GM12891 (cell line): ENCODE data around the gene ERVW-1.
"Not testable (repeated sequence)": the region's sequence is repeated elsewhere in the genome, so short reads cannot be mapped to it uniquely, and the experiment has no call there.

Source experiments
- DNase-seq: peaks from one replicate; pipeline ENCODE4 v3.0.0; 2011; ENCODE audit warnings: low spot score; ENCODE audit not compliant: insufficient read length
- FAIRE-seq: peaks from 2 replicates; lab custom pipeline; 2011; peaks lifted over from hg19 to GRCh38; lab: Jason Lieb, UNC
- PAX5 ChIP-seq: IDR thresholded peaks from 2 replicates; pipeline ENCODE4 v1.6.1; 2011; ENCODE audit warnings: low read length, moderate library complexity, mild to moderate bottlenecking; ENCODE audit not compliant: insufficient read depth, severe bottlenecking
- POLR2A ChIP-seq: IDR thresholded peaks from 2 replicates; pipeline ENCODE4 v1.6.1; 2011; ENCODE audit warnings: low read depth, low read length, control low read depth
- POLR2AphosphoS5 ChIP-seq: IDR thresholded peaks from 2 replicates; pipeline ENCODE4 v1.6.1; 2011; ENCODE audit warnings: low read depth, low read length, control low read depth
- POU2F2 ChIP-seq: IDR thresholded peaks from 2 replicates; pipeline ENCODE4 v1.6.1; 2011; ENCODE audit warnings: low read depth, mild to moderate bottlenecking, control low read depth, low read length, moderate library complexity
- SPI1 ChIP-seq: IDR thresholded peaks from 2 replicates; pipeline ENCODE4 v1.6.1; 2011; ENCODE audit warnings: low read depth, low read length, control low read depth
- TAF1 ChIP-seq: IDR thresholded peaks from 2 replicates; pipeline ENCODE4 v1.6.1; 2011; ENCODE audit warnings: low read depth, low read length, control low read depth

The ERVW-1 gene

DNA sequence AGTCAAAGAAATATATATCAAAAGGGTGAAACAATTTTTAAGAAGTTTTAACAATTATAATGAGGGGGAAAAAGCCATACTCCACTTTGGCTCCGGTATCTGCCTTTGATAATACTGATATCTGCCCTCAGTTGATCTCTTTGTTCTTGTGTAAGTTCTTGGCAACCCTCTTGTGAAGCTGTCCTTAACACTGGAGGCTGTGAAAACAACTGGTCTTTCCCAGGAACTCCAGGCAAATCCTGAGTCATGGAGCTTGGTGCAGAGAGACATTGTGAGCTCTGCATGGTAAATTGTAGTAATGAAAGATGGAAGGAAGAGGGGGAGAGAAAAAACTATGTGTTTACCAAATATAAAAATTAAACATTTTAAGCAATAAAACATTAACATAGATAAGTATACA, 11.9 kb upstream of the ERVW-1 start:
- TF ChIP-seq TAF1 (no peak), SPI1 (no peak), POLR2A (no peak), PAX5 (no peak), POU2F2 (no peak), POLR2AphosphoS5 (no peak)
- FAIRE-seq (no peak), DNase-seq (no peak)

DNA sequence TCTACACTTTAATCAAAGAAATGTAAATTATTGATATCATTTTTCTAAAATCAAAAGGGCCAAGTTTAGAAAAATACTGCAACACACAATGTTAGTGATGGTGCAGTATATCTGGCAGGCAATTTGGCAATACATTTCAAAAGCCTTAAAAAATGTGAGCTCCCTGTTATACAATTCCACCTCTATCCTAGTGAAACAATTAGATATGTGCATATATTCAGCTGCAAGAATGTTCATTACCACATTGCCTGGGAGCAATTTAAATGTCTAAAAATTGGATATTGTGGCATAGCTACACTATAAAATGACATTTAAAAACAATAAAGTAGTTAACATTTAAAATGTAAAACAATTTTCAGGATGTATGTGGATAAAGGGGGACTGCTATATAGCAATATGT, 10.1 kb upstream of the ERVW-1 start:
- no peak for DNase-seq
- FAIRE-seq = no peak
- no peak for TF ChIP-seq TAF1
- no peak for TF ChIP-seq PAX5
- TF ChIP-seq POU2F2 = no peak
- no peak for TF ChIP-seq SPI1
- no peak for TF ChIP-seq POLR2A
- no peak for TF ChIP-seq POLR2AphosphoS5

DNA sequence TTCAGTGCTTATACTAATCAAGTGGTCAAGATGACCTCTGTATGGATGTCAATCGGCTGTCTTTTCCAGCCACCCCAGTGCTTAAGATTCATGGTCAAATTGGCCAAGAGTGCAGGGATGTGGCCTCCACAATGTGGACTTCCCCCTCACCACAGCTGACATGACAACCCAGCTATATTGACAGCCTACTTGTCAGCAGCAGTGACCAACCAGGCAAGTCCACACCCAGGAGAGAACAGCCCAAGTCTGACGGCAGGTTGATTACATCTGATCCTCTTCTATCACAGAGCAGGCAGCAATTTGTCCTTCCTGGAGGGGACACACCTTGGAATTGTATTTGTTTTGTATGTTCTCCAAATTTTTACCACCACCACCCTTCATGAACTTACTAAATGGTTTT, 8.2 kb upstream of the ERVW-1 start:
- TF ChIP-seq POU2F2 (no peak), TAF1 (no peak), PAX5 (no peak), SPI1 (no peak), POLR2A (no peak), POLR2AphosphoS5 (no peak)
- DNase-seq (no peak), FAIRE-seq (no peak)

DNA sequence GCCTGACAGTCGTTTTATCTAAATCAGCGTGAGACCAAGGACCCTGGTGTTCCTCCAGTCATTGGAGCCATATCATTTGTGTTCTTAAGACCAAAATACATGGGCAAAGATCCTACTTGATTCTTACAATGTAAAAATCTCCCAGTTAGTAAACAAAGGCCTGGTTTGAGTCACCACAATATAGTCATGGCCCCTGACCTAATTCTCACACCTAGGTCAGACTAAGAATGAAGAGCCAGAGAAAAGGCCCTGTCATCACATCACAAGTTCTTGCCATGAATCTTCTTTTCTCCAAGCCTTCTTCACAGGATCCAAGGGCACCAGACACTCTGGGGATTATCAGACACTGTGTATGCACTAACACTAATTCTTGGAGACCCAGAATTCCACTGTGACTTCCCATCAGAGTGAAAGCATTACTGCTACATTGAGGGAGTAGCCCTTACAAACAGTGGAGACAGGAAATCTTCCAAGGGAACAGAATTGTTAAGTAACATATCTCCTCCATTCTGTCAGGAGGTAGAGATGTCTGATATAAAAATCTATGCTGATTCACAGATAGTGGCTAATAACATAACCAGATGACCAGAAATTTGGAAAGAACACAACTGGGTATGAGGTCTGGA, 7.6 kb upstream of the ERVW-1 start:
- no peak for TF ChIP-seq POLR2A
- no peak for TF ChIP-seq POU2F2
- FAIRE-seq (no peak), DNase-seq (no peak)

DNA sequence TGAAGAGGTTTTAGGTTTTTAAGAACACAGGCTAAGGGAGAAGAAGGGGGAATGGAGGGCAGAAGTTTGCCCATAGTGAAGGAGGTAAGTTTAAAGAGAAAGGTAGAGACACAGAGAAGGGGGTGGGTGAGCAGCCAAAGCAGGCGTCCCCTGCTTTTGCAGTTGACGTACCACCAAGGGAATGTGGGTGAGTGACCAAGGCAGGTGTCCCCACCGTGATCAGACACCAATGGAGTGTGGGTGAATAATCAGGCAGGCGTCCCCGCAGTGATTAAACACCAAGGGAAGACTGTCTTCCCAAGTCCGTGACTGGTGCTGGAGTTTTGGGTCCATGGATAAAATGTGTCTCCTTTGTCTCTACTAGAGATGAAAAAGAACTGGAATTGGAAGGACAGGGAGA, 6.5 kb upstream of the ERVW-1 start:
- FAIRE-seq, DNase-seq: not testable (repeated sequence)

DNA sequence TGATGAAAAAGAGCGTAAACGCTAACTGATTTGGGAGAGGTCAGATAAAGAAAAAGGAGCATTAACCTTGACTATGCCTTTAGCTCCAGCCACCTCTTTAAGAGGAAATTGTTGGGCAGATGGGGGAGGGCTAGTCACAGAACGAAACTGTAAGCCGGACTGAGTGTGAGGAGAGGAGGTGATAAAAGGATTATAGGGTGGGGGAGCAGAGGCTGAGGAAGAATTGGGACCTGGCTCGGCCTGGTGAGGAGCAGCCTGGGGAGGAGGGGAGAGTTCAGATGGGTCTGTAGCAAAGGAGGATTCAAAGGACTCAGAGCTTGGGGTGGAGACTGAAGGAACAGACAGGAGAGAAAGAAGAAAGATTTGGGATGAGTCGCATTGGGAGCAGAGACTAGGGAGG, 5.9 kb upstream of the ERVW-1 start:
- FAIRE-seq, DNase-seq: not testable (repeated sequence)

DNA sequence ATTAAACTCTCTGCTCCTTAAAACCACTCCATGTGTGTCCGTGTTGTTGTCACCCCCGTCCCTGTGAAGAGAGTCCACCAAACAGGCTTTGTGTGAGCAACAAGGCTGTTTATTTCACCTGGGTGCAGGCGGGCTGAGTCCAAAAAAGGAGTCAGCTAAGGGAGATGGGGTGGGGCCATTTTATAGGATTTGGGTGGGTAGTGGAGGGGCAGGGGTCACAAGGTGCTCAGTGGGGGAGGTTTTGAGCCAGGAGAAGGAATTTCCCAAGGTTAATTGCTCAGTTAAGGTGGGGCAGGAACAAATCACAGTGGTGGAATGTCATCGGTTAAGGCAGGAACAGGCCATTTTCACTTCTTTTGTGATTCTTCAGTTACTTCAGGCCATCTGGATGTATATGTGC, 1.4 kb upstream of the ERVW-1 start:
- not testable (repeated sequence) for FAIRE-seq, DNase-seq

DNA sequence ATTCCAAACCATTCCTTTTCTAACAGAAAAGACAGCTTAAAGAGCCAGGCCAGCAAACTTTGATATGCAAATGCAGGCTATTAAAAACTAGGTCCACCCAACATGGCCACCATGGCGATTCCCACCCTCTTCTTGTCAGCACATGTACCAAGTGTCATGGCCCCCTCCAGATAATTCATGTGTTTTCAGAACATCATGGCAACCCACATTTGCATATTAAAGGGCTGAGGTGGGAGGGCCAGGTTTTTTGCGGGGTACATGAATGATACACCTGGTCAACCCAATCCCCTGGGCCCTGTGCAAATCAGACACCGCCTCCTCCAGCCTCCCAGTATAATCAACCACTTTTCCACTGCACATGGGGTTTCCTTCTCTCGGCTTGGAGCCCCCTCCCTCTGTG, 965 bp upstream of the ERVW-1 start:
- TF ChIP-seq POLR2AphosphoS5 = no peak
- no peak for TF ChIP-seq PAX5
- TF ChIP-seq POLR2A = no peak
- DNase-seq (no peak), FAIRE-seq (no peak)

DNA sequence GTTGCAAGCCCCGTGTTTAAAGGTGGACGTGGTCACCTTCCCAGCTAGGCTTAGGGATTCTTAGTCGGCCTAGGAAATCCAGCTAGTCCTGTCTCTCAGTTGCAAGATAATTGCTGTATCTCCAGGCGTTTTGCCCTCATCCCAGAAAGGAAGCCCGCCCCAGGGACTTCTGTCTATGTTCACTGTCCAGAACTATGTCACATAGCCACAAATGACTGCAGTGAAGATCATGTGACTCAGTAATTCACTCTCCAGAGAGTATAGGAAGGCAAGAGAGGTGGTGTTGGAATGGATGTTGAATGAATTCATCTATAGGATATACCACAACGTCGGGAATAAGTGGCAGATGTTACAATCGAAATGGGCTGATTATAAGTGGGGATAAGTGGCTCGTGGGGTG, 349 bp upstream of the ERVW-1 start:
- TF ChIP-seq POLR2AphosphoS5 (no peak), POLR2A (no peak), PAX5 (no peak), TAF1 (no peak), POU2F2 (no peak), SPI1 (no peak)
- DNase-seq = no peak
- no peak for FAIRE-seq

DNA sequence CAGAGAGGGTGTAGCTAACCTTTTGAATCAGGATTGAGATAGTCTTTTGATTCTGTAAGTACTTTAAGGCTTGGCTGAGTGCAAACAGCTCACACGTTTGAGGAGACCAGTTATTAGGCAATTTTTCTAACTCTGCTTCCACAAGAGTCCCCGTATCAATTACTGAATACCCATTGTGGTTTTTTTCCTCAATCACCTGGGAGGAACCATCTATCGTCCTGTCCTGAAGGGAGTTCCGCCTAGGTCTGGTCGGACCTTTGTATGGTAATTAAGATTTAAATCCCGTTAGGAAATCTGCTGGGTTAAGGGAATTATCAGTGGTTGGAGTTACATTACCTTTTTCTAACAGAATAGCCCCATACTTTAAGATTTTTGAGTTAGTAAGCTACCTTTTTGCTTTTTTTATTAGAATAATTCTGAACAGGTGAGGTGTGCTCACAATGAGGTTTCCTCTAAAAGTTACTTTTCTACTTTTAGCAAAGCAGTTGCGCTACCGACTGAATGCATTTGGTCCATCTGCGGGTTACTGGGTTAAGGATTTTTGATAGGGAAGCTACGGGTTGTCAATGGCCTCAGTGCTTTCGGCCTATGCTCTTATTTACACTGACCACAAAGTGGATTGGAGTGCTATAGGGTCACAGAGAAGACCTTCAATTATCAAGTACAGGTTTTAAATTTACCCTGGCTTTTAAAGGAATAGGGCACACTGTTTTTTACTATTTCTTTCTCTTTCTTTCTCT, 1.7 kb downstream of the ERVW-1 start:
- FAIRE-seq, DNase-seq: not testable (repeated sequence)

DNA sequence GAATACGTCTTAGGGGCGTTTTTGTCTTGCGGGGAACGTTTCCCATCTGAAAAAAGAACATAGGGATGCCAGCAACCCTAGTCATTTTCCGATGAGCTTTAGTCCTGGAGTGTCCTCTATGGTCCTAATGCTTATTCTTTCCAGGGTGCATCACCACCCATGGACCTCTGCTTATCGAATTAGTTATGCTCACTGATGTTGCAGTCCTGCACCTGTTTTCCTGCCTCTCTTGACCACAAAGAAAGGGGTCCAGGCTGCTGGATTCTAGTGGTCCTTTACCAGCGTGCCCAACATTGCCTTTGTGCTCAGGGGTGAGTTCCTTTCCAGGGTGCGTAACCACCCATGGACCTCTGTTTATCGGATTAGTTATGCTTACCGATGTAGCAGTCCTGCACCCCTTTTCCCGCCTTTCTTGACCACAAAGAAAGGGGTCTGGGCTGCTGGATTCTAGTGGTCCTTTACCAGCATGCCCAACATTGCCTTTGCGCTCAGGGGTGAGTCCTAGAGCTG, 2.4 kb downstream of the ERVW-1 start:
- not testable (repeated sequence) for FAIRE-seq, DNase-seq

DNA sequence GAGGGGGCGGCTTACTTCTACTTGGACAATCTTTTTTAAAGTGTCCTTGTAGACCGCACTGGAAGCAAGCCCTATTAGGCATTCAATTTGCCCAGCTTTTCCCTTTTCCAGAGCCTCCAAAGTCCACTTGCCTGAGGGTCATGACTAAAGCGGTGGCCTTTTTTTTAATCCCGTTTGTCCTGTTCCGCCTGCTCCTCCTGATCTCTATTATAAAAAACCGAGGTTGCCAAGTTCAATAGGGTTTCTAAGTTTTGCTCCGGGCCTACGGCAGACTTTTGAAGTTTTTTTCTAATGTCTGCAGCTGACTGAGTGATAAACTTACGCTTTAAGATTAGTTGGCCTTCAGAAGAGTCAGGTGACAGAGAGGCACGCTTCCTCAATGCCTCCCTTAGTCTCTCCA, 3.8 kb downstream of the ERVW-1 start:
- DNase-seq, FAIRE-seq: not testable (repeated sequence)

DNA sequence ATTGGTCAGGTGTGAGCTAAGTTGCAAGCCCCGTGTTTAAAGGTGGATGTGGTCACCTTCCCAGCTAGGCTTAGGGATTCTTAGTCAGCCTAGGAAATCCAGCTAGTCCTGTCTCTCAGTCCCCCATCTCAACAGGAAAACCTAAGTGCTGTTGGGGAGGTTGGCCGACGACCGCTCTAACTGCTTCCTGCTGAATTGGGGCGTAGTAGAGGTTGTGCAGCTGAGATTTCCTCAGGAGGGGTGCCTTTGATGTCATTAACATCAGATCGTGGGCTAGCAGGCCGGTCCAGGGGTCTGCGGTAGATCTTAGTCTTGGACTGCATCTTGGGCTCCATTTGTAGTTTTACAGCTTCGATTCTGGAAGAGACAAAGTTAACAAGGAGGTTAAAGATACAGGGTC, 9.2 kb downstream of the ERVW-1 start:
- not testable (repeated sequence) for FAIRE-seq, DNase-seq
